GM19372 (cell line): ENCODE results near the gene PDE2A.

Experiments used
- ATAC-seq: cut with Tn5 transposase; IDR thresholded peaks from one replicate; pipeline ENCODE4 v1.9.1; 2021; ENCODE audit warnings: mild to moderate bottlenecking, low read depth, moderate library complexity; ENCODE audit not compliant: unreplicated experiment

PDE2A gene

GRCh38 chr11:72621008-72621610 is 53.1 kb downstream of the PDE2A start:
- no peak for ATAC-seq

GRCh38 chr11:72618803-72619202 is 55.4 kb downstream of the PDE2A start:
- ATAC-seq, result no peak

GRCh38 chr11:72617080-72617762 is 57.0 kb downstream of the PDE2A start:
- ATAC-seq, result no peak

GRCh38 chr11:72616655-72617054 is 57.6 kb downstream of the PDE2A start:
- ATAC-seq, result no peak

GRCh38 chr11:72615329-72615728 is 58.9 kb downstream of the PDE2A start:
- ATAC-seq, result no peak

GRCh38 chr11:72614381-72614780 is 59.8 kb downstream of the PDE2A start:
- no peak for ATAC-seq

- peak; percentile 83 for ATAC-seq
Measured at GRCh38 chr11:72613977-72614376, 60.2 kb downstream of the PDE2A start.

- no peak for ATAC-seq
Measured at GRCh38 chr11:72613450-72613849, 60.8 kb downstream of the PDE2A start.

GRCh38 chr11:72609476-72609875 is 64.7 kb downstream of the PDE2A start:
- ATAC-seq, result no peak

- no peak for ATAC-seq
Measured at GRCh38 chr11:72609045-72609444, 65.2 kb downstream of the PDE2A start.

GRCh38 chr11:72607496-72607895 is 66.7 kb downstream of the PDE2A start:
- ATAC-seq, result no peak

GRCh38 chr11:72606748-72607468 is 67.3 kb downstream of the PDE2A start:
- ATAC-seq, result no peak

GRCh38 chr11:72605973-72606747 is 68.1 kb downstream of the PDE2A start:
- ATAC-seq, result no peak

GRCh38 chr11:72604256-72604655 is 70.0 kb downstream of the PDE2A start:
- ATAC-seq, result no peak

GRCh38 chr11:72602250-72602904 is 71.8 kb downstream of the PDE2A start:
- no peak for ATAC-seq

GRCh38 chr11:72600557-72600956 is 73.7 kb downstream of the PDE2A start:
- ATAC-seq, result no peak

GRCh38 chr11:72599325-72600117 is 74.7 kb downstream of the PDE2A start:
- no peak for ATAC-seq

GRCh38 chr11:72598906-72599305 is 75.3 kb downstream of the PDE2A start:
- ATAC-seq, result no peak

- ATAC-seq, result no peak
Measured at GRCh38 chr11:72598466-72598865, 75.8 kb downstream of the PDE2A start.

GRCh38 chr11:72597721-72598120 is 76.5 kb downstream of the PDE2A start:
- ATAC-seq, result no peak
